Hepatocyte (in vitro differentiated cells): ENCODE data around the gene ZNF423.

Source experiments
- EZH2 ChIP-seq: fragments of 200-600 bp; sonication (generic); IDR thresholded peaks from 2 replicates; pipeline ENCODE4 v1.6.1; 2016; ENCODE audit warnings: antibody characterized with exemption, mild to moderate bottlenecking, borderline replicate concordance
- EZH2phosphoT487 ChIP-seq: fragments of 200-600 bp; sonication (generic); IDR thresholded peaks from one replicate; pipeline ENCODE4 v1.6.1; 2018; ENCODE audit warnings: antibody characterized with exemption, mild to moderate bottlenecking, low read depth, moderate library complexity; ENCODE audit not compliant: unreplicated experiment, severe bottlenecking
- TF ChIP-seq, protein P1 (sequence below): fragments of 200-600 bp; sonication (generic); IDR thresholded peaks from 2 replicates; pipeline ENCODE4 v1.5.1; 2016; ENCODE audit warnings: antibody characterized with exemption, mild to moderate bottlenecking; ENCODE audit not compliant: poor library complexity

DNA sequence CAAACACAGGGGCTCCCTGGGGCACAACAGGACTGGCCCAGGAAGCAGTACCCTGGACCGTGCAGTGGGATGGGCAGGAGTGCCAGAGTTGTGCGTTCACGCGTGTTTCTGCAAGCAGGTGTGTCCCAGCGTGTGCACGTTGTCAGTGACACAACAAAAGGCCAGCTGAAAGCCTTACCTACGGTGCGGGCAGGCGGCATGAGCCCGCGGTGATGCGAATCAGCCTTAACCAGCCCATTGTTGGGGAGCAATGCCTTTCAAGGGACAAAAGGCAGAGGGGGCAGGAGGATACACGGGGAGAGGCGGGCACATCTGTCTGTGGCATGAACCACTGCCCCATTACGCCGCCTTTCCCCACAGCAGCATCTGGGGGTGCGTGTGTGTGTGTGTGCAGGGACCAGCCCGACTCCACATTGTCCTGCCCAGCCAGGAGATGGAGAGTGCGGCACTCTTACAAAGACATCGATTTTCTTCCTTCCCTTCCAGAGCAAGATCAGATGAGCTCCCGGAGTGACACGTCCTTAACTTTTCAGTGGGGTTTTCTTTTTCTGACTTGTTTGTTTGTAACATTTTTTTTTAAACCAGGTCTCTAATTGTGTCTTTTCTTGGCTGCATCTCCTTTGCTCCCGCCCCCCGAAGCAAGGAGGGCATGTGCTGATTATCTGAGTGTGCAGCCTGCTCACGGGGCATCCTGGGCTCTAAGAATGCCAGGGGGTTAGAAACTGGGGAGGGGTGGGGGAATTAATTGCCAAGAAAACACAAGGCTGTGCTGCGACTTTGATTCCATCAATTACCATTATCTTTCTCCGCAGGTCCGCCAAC is 158.1 kb downstream of the ZNF423 start:
- TF ChIP-seq, protein P1, sequence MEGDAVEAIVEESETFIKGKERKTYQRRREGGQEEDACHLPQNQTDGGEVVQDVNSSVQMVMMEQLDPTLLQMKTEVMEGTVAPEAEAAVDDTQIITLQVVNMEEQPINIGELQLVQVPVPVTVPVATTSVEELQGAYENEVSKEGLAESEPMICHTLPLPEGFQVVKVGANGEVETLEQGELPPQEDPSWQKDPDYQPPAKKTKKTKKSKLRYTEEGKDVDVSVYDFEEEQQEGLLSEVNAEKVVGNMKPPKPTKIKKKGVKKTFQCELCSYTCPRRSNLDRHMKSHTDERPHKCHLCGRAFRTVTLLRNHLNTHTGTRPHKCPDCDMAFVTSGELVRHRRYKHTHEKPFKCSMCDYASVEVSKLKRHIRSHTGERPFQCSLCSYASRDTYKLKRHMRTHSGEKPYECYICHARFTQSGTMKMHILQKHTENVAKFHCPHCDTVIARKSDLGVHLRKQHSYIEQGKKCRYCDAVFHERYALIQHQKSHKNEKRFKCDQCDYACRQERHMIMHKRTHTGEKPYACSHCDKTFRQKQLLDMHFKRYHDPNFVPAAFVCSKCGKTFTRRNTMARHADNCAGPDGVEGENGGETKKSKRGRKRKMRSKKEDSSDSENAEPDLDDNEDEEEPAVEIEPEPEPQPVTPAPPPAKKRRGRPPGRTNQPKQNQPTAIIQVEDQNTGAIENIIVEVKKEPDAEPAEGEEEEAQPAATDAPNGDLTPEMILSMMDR = no peak
- TF ChIP-seq EZH2phosphoT487 = no peak
- TF ChIP-seq EZH2 = no peak
